HEK293T (cell line): ENCODE measurements around the gene FTL.

Source experiments
- BHLHE40 ChIP-seq: fragments of 450-650 bp; IDR thresholded peaks from 2 replicates; pipeline ENCODE4 v1.6.1; 2016; ENCODE audit warnings: mild to moderate bottlenecking, moderate library complexity, borderline replicate concordance
- CTBP1 ChIP-seq: fragments of 450-650 bp; IDR thresholded peaks from 2 replicates; pipeline ENCODE4 v1.6.1; 2016; ENCODE audit warnings: borderline replicate concordance
- ELF4 ChIP-seq: fragments of 450-650 bp; IDR thresholded peaks from 2 replicates; pipeline ENCODE4 v1.6.1; 2017; ENCODE audit warnings: antibody characterized with exemption
- FOXK2 ChIP-seq: fragments of 450-650 bp; IDR thresholded peaks from 2 replicates; pipeline ENCODE4 v1.6.1; 2016; ENCODE audit warnings: mild to moderate bottlenecking
- HDGF ChIP-seq: fragments of 450-650 bp; IDR thresholded peaks from 2 replicates; pipeline ENCODE4 v1.6.1; 2017; ENCODE audit warnings: antibody characterized with exemption, borderline replicate concordance
- NFRKB ChIP-seq: fragments of 450-650 bp; IDR thresholded peaks from 2 replicates; pipeline ENCODE4 v1.6.1; 2016; ENCODE audit warnings: mild to moderate bottlenecking, moderate library complexity
- SP1 ChIP-seq: fragments of 450-650 bp; IDR thresholded peaks from 2 replicates; pipeline ENCODE4 v1.6.1; 2017
- SUZ12 ChIP-seq: fragments of 450-650 bp; IDR thresholded peaks from 2 replicates; pipeline ENCODE4 v1.6.1; 2016; ENCODE audit warnings: mild to moderate bottlenecking
- TARDBP ChIP-seq: fragments of 450-650 bp; IDR thresholded peaks from 2 replicates; pipeline ENCODE4 v1.6.1; 2016
- ZNF384 ChIP-seq: fragments of 450-650 bp; IDR thresholded peaks from 2 replicates; pipeline ENCODE4 v1.6.1; 2016

DNA sequence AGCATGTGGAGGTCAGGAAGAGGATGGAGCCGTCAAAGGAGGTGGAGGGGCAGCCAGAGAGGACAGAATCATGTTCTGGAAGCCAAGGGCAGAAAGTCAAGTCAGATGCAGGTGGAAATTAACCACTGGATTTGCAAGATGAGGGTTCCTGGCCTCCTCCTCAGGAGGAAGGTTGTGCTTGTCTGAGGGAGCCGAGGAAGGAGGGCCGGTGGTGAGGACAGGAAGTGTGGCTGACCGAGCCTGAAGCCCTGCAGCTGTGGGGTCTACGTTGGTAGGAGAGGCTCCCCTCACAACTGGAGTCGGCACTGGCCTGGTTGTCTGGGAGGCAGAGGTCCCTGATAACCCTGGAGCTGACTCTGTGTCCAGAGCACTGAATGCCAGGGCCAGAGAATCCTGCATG, 47.0 kb upstream of the FTL start:
- no peak for TF ChIP-seq BHLHE40
- no peak for TF ChIP-seq SP1
- TF ChIP-seq HDGF, result no peak
- no peak for TF ChIP-seq ELF4
- no peak for TF ChIP-seq SUZ12
- TF ChIP-seq CTBP1, result no peak
- TF ChIP-seq ZNF384, result no peak
- no peak for TF ChIP-seq TARDBP
- TF ChIP-seq FOXK2, result no peak
- no peak for TF ChIP-seq NFRKB
